ENCODE data around the gene CCR2. TPM values are rescaled to one million over a fixed set of nuclear protein-coding genes. Genes with fewer than 3 reads are reported as not detected.
A peak's percentile ranks its signal among the peaks of the same experiment; 100 is the strongest.
"Not testable (repeated sequence)": the region's sequence is repeated elsewhere in the genome, so short reads cannot be mapped to it uniquely, and the experiment has no call there.

CCR2 gene
- total RNA-seq, 3 donors from 2014 or later, result 1.3 to 2.2 (median 2.0) TPM

GRCh38 chr3:46380471-46381221 lies 26.7 kb downstream of the CCR2 start:
- intact Hi-C loops (cut with DNase I; ENCODE audit: low total_unique reads), result no loop called here
- peak overlapping the region; percentile 33 to 57 for H3K27ac ChIP-seq
- H3K4me1 ChIP-seq, result no peaks in the 10 kb centered on the region
- peak overlapping the region in 2 of 3 donors; percentile 16 to 17 for H3K4me3 ChIP-seq
- no peaks in the 10 kb centered on the region for H3K27me3 ChIP-seq
- peak in 1 of 2 donors; percentile 46 for DNase-seq (ENCODE audit: low spot score in 2 of 2)
- H3K9me3 ChIP-seq, result no peaks in the 10 kb centered on the region
- H3K36me3 ChIP-seq, result no peaks in the 10 kb centered on the region
- TF ChIP-seq CTCF (IDR thresholded peaks at IDR 0.05), result no peak
- no peak for TF ChIP-seq POLR2A (IDR thresholded peaks at IDR 0.05)
- no peak for TF ChIP-seq POLR2AphosphoS5 (IDR thresholded peaks at IDR 0.05)

DNA sequence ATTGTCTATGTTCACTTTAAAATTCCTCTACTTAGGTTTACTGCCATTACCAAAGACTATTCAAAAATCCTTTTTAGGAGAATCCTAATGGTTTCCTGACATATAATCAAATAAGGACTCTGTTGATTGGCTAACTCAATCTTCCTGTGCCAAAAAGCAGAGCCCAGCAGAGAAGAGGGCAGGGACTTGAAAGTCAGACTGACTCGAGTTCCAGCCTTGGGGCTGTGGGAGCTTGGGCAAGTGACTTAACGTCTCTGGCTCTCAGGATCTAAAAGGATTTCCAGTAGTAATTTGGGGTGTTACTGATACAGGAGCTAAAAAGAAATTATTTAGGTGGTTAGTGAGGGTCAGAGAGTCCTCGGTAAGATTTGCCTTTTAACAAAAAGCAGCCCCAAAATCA lies 27.7 kb downstream of the CCR2 start:
- Histone ChIP-seq H3K27ac (peak overlapping the region in 1 of 2 donors; percentile 57), H3K4me3 (no peak overlapping the region), H3K4me1 (no peaks in the 10 kb centered on the region), H3K27me3 (no peaks in the 10 kb centered on the region), H3K36me3 (no peaks in the 10 kb centered on the region), H3K9me3 (no peaks in the 10 kb centered on the region)
- intact Hi-C loops (cut with DNase I; ENCODE audit: low total_unique reads), result no loop called here
- TF ChIP-seq POLR2A (IDR thresholded peaks at IDR 0.05) (no peak), POLR2AphosphoS5 (IDR thresholded peaks at IDR 0.05) (no peak), CTCF (IDR thresholded peaks at IDR 0.05) (no peak)
- DNase-seq (ENCODE audit: low spot score in 2 of 2), result no peak

GRCh38 chr3:46383211-46383950 lies 29.5 kb downstream of the CCR2 start:
- Histone ChIP-seq H3K27ac (no peak overlapping the region), H3K9me3 (no peaks in the 10 kb centered on the region), H3K4me1 (no peaks in the 10 kb centered on the region), H3K4me3 (no peak overlapping the region), H3K36me3 (no peaks in the 10 kb centered on the region), H3K27me3 (no peaks in the 10 kb centered on the region)
- intact Hi-C loops (cut with DNase I; ENCODE audit: low total_unique reads), result no loop called here
- DNase-seq (ENCODE audit: low spot score in 2 of 2), result no peak
- TF ChIP-seq CTCF (IDR thresholded peaks at IDR 0.05), result no peak
- TF ChIP-seq POLR2A (IDR thresholded peaks at IDR 0.05), result no peak
- TF ChIP-seq POLR2AphosphoS5 (IDR thresholded peaks at IDR 0.05), result no peak

DNA sequence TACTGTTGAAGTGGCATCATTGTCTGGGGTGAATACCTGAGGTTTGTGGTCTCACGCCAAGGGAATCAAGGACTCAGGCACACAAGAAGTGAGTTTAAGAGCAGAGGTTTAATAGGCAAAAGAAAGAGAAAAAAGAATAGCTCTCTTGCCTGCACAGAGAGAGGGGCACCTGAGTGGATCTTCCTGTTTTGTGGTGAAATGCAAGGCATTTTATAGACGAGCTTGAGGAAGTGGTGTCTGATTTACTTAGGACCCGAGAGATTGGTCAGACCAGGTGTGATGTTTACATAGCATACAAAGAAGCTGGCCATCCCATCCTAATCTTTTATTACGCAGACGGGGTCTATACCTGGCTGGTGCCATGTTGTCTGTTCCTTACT lies 30.0 kb downstream of the CCR2 start:
- DNase-seq (ENCODE audit: low spot score in 2 of 2), result no peak
- TF ChIP-seq POLR2A (IDR thresholded peaks at IDR 0.05) (no peak), POLR2AphosphoS5 (IDR thresholded peaks at IDR 0.05) (no peak), CTCF (IDR thresholded peaks at IDR 0.05) (no peak)
- no peaks in the 10 kb centered on the region for H3K9me3 ChIP-seq

DNA sequence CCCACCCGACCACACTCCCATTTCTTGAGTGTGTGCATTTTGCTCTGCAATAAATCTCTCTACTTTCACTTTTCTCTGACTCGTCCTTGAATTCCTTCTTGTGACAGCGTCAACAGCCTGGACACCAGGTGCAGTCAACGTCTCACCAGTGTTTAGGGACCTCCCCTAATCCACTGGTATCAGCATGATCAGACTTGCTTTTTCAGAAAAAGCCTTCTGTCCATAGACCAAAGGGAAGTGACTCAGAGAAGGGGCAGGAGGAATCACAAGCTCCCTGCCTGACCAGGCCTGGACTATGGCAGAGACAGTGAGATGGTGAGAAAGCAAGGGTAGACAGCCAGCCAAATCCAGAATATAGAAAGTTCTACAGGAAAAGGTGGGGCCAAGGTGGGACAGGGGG lies 32.3 kb downstream of the CCR2 start:
- H3K4me3 ChIP-seq, result no peak overlapping the region
- no peaks in the 10 kb centered on the region for H3K4me1 ChIP-seq
- H3K36me3 ChIP-seq, result no peaks in the 10 kb centered on the region
- no peak for DNase-seq (ENCODE audit: low spot score in 2 of 2)
- H3K27me3 ChIP-seq, result no peaks in the 10 kb centered on the region
- H3K9me3 ChIP-seq, result no peaks in the 10 kb centered on the region
- H3K27ac ChIP-seq, result no peak overlapping the region
- no peak for TF ChIP-seq POLR2A (IDR thresholded peaks at IDR 0.05)
- TF ChIP-seq CTCF (IDR thresholded peaks at IDR 0.05), result no peak
- TF ChIP-seq POLR2AphosphoS5 (IDR thresholded peaks at IDR 0.05), result no peak
- intact Hi-C loops (cut with DNase I; ENCODE audit: low total_unique reads), result no loop called here

More for the DNA sequence above, 30.0 kb downstream of the CCR2 start:
- Histone ChIP-seq H3K27ac (no peak overlapping the region), H3K27me3 (no peaks in the 10 kb centered on the region), H3K4me3 (no peak overlapping the region), H3K4me1 (no peaks in the 10 kb centered on the region), H3K36me3 (no peaks in the 10 kb centered on the region)
- intact Hi-C loops (cut with DNase I; ENCODE audit: low total_unique reads), result no loop called here

GRCh38 chr3:46388847-46389246 lies 34.9 kb downstream of the CCR2 start:
- H3K4me1 ChIP-seq; H3K9me3 ChIP-seq; DNase-seq (ENCODE audit: low spot score in 2 of 2); intact Hi-C loops (cut with DNase I; ENCODE audit: low total_unique reads); H3K27ac ChIP-seq; H3K4me3 ChIP-seq; H3K36me3 ChIP-seq; H3K27me3 ChIP-seq: not testable (repeated sequence)
